Measurements from ENCODE around the gene MSH3. TPM values are rescaled to one million over a fixed set of nuclear protein-coding genes. Genes with fewer than 3 reads are reported as not detected.

MSH3 gene
- 17.3 TPM for polyA plus RNA-seq (2013, experiment 1 of 4)
- polyA plus RNA-seq (2013, experiment 2 of 4) = 20.0 TPM
- polyA plus RNA-seq (2013, experiment 3 of 4) = 14.3 TPM
- 16.3 TPM for polyA plus RNA-seq (2013, experiment 4 of 4)

- no peaks in the 10 kb centered on the region for H3K27me3 ChIP-seq (ENCODE audit: control insufficient read depth, insufficient read depth, low read length, poor library complexity, severe bottlenecking)
- H3K27ac ChIP-seq (ENCODE audit: insufficient read depth, low read depth, low read length, poor library complexity, severe bottlenecking) = peak within 1 kb of the TSS; percentile 83
- H3K4me1 ChIP-seq (ENCODE audit: control insufficient read depth, insufficient read depth, low read length) = no peaks in the 10 kb centered on the region
- 0 to 1% methylated on average over 74 of the region's 74 CpGs for WGBS, 2 experiments
- peaks cover 22% of the 10 kb centered on the region for H3K36me3 ChIP-seq (ENCODE audit: control insufficient read depth, insufficient read depth, low read length)
- H3K4me3 ChIP-seq (ENCODE audit: insufficient read depth, low read depth, low read length) = peak within 1 kb of the TSS; percentile 86
- no peaks in the 10 kb centered on the region for H3K9me3 ChIP-seq (ENCODE audit: control insufficient read depth, low read length)
Measured at GRCh38 chr5:80654391-80655230, at the start of gene MSH3, which contains the start of gene DHFR. Gene MSH3 (plus strand): TSS chr5:80654652. CDS start chr5:80654728, 76 bp downstream. Gene DHFR (minus strand): TSS chr5:80654983. CDS start chr5:80654489, 494 bp downstream.

- Histone ChIP-seq H3K27ac (ENCODE audit: insufficient read depth, low read depth, low read length, poor library complexity, severe bottlenecking) (no peak overlapping the region), H3K4me3 (ENCODE audit: insufficient read depth, low read depth, low read length) (no peak overlapping the region), H3K4me1 (ENCODE audit: control insufficient read depth, insufficient read depth, low read length) (no peaks in the 10 kb centered on the region), H3K36me3 (ENCODE audit: control insufficient read depth, insufficient read depth, low read length) (no peaks in the 10 kb centered on the region), H3K9me3 (ENCODE audit: control insufficient read depth, low read length) (no peaks in the 10 kb centered on the region), H3K27me3 (ENCODE audit: control insufficient read depth, insufficient read depth, low read length, poor library complexity, severe bottlenecking) (no peaks in the 10 kb centered on the region)
Measured at GRCh38 chr5:80607343-80607742, 47.1 kb upstream of the MSH3 start.

GRCh38 chr5:80607832-80608231, 46.6 kb upstream of the MSH3 start:
- Histone ChIP-seq H3K9me3 (ENCODE audit: control insufficient read depth, low read length) (no peaks in the 10 kb centered on the region), H3K4me1 (ENCODE audit: control insufficient read depth, insufficient read depth, low read length) (no peaks in the 10 kb centered on the region), H3K36me3 (ENCODE audit: control insufficient read depth, insufficient read depth, low read length) (no peaks in the 10 kb centered on the region)

GRCh38 chr5:80608731-80609130, 45.7 kb upstream of the MSH3 start:
- Histone ChIP-seq H3K4me3 (ENCODE audit: insufficient read depth, low read depth, low read length) (no peak overlapping the region), H3K27me3 (ENCODE audit: control insufficient read depth, insufficient read depth, low read length, poor library complexity, severe bottlenecking) (no peaks in the 10 kb centered on the region), H3K9me3 (ENCODE audit: control insufficient read depth, low read length) (no peaks in the 10 kb centered on the region), H3K36me3 (ENCODE audit: control insufficient read depth, insufficient read depth, low read length) (no peaks in the 10 kb centered on the region), H3K4me1 (ENCODE audit: control insufficient read depth, insufficient read depth, low read length) (no peaks in the 10 kb centered on the region), H3K27ac (ENCODE audit: insufficient read depth, low read depth, low read length, poor library complexity, severe bottlenecking) (no peak overlapping the region)
- 95 to 97% methylated on average over 1 of the region's 1 CpG for WGBS, 2 experiments

More at GRCh38 chr5:80607832-80608231, 46.6 kb upstream of the MSH3 start:
- Histone ChIP-seq H3K27me3 (ENCODE audit: control insufficient read depth, insufficient read depth, low read length, poor library complexity, severe bottlenecking) (no peaks in the 10 kb centered on the region), H3K27ac (ENCODE audit: insufficient read depth, low read depth, low read length, poor library complexity, severe bottlenecking) (no peak overlapping the region), H3K4me3 (ENCODE audit: insufficient read depth, low read depth, low read length) (no peak overlapping the region)

GRCh38 chr5:80609692-80610091, 44.8 kb upstream of the MSH3 start:
- Histone ChIP-seq H3K27me3 (ENCODE audit: control insufficient read depth, insufficient read depth, low read length, poor library complexity, severe bottlenecking) (no peaks in the 10 kb centered on the region), H3K36me3 (ENCODE audit: control insufficient read depth, insufficient read depth, low read length) (no peaks in the 10 kb centered on the region), H3K9me3 (ENCODE audit: control insufficient read depth, low read length) (no peaks in the 10 kb centered on the region), H3K4me1 (ENCODE audit: control insufficient read depth, insufficient read depth, low read length) (peaks cover 5% of the 10 kb centered on the region), H3K27ac (ENCODE audit: insufficient read depth, low read depth, low read length, poor library complexity, severe bottlenecking) (no peak overlapping the region), H3K4me3 (ENCODE audit: insufficient read depth, low read depth, low read length) (no peak overlapping the region)
- WGBS, 2 experiments = 83 to 88% methylated on average over 1 of the region's 1 CpG

GRCh38 chr5:80615266-80615914, 39.1 kb upstream of the MSH3 start:
- 68 to 71% methylated on average over 17 of the region's 17 CpGs for WGBS, 2 experiments
- no peak overlapping the region for H3K27ac ChIP-seq (ENCODE audit: insufficient read depth, low read depth, low read length, poor library complexity, severe bottlenecking)
- H3K4me3 ChIP-seq (ENCODE audit: insufficient read depth, low read depth, low read length) = no peak overlapping the region

GRCh38 chr5:80618438-80618837, 36.0 kb upstream of the MSH3 start:
- no peaks in the 10 kb centered on the region for H3K36me3 ChIP-seq (ENCODE audit: control insufficient read depth, insufficient read depth, low read length)
- no peaks in the 10 kb centered on the region for H3K27me3 ChIP-seq (ENCODE audit: control insufficient read depth, insufficient read depth, low read length, poor library complexity, severe bottlenecking)
- H3K27ac ChIP-seq (ENCODE audit: insufficient read depth, low read depth, low read length, poor library complexity, severe bottlenecking) = no peak overlapping the region
- peaks cover 16% of the 10 kb centered on the region for H3K4me1 ChIP-seq (ENCODE audit: control insufficient read depth, insufficient read depth, low read length)
- no peaks in the 10 kb centered on the region for H3K9me3 ChIP-seq (ENCODE audit: control insufficient read depth, low read length)
- WGBS, 2 experiments = 90 to 96% methylated on average over 4 of the region's 4 CpGs
- H3K4me3 ChIP-seq (ENCODE audit: insufficient read depth, low read depth, low read length) = no peak overlapping the region

More at GRCh38 chr5:80615266-80615914, 39.1 kb upstream of the MSH3 start:
- no peaks in the 10 kb centered on the region for H3K27me3 ChIP-seq (ENCODE audit: control insufficient read depth, insufficient read depth, low read length, poor library complexity, severe bottlenecking)
- no peaks in the 10 kb centered on the region for H3K9me3 ChIP-seq (ENCODE audit: control insufficient read depth, low read length)
- H3K36me3 ChIP-seq (ENCODE audit: control insufficient read depth, insufficient read depth, low read length) = no peaks in the 10 kb centered on the region
- H3K4me1 ChIP-seq (ENCODE audit: control insufficient read depth, insufficient read depth, low read length) = peaks cover 16% of the 10 kb centered on the region

GRCh38 chr5:80619086-80619485, 35.4 kb upstream of the MSH3 start:
- H3K4me3 ChIP-seq (ENCODE audit: insufficient read depth, low read depth, low read length) = no peak overlapping the region
- no peaks in the 10 kb centered on the region for H3K9me3 ChIP-seq (ENCODE audit: control insufficient read depth, low read length)
- H3K27ac ChIP-seq (ENCODE audit: insufficient read depth, low read depth, low read length, poor library complexity, severe bottlenecking) = no peak overlapping the region
- no peaks in the 10 kb centered on the region for H3K27me3 ChIP-seq (ENCODE audit: control insufficient read depth, insufficient read depth, low read length, poor library complexity, severe bottlenecking)
- peaks cover 16% of the 10 kb centered on the region for H3K4me1 ChIP-seq (ENCODE audit: control insufficient read depth, insufficient read depth, low read length)
- no peaks in the 10 kb centered on the region for H3K36me3 ChIP-seq (ENCODE audit: control insufficient read depth, insufficient read depth, low read length)
- 95 to 96% methylated on average over 1 of the region's 1 CpG for WGBS, 2 experiments

GRCh38 chr5:80620211-80620610, 34.2 kb upstream of the MSH3 start:
- Histone ChIP-seq H3K27ac (ENCODE audit: insufficient read depth, low read depth, low read length, poor library complexity, severe bottlenecking) (no peak overlapping the region), H3K36me3 (ENCODE audit: control insufficient read depth, insufficient read depth, low read length) (no peaks in the 10 kb centered on the region), H3K4me3 (ENCODE audit: insufficient read depth, low read depth, low read length) (no peak overlapping the region), H3K4me1 (ENCODE audit: control insufficient read depth, insufficient read depth, low read length) (peaks cover 8% of the 10 kb centered on the region), H3K27me3 (ENCODE audit: control insufficient read depth, insufficient read depth, low read length, poor library complexity, severe bottlenecking) (no peaks in the 10 kb centered on the region), H3K9me3 (ENCODE audit: control insufficient read depth, low read length) (no peaks in the 10 kb centered on the region)
- WGBS, 2 experiments = 85 to 87% methylated on average over 4 of the region's 4 CpGs

- 94 to 100% methylated on average over 2 of the region's 2 CpGs for WGBS, 2 experiments
- Histone ChIP-seq H3K36me3 (ENCODE audit: control insufficient read depth, insufficient read depth, low read length) (no peaks in the 10 kb centered on the region), H3K4me3 (ENCODE audit: insufficient read depth, low read depth, low read length) (no peak overlapping the region)
Measured at GRCh38 chr5:80622756-80623155, 31.7 kb upstream of the MSH3 start.

More at GRCh38 chr5:80622756-80623155, 31.7 kb upstream of the MSH3 start:
- Histone ChIP-seq H3K9me3 (ENCODE audit: control insufficient read depth, low read length) (no peaks in the 10 kb centered on the region), H3K27me3 (ENCODE audit: control insufficient read depth, insufficient read depth, low read length, poor library complexity, severe bottlenecking) (no peaks in the 10 kb centered on the region), H3K27ac (ENCODE audit: insufficient read depth, low read depth, low read length, poor library complexity, severe bottlenecking) (no peak overlapping the region), H3K4me1 (ENCODE audit: control insufficient read depth, insufficient read depth, low read length) (no peaks in the 10 kb centered on the region)

All from ectodermal cell (in vitro differentiated cells).